Measurements from ENCODE around the gene HIRA. TPM values are rescaled to one million over a fixed set of nuclear protein-coding genes. Genes with fewer than 3 reads are reported as not detected.

HIRA gene
- total and polyA plus RNA-seq, 2 of the 8 experiments (the other 6 are each of a cell fraction or from before 2014, with no cell fraction given): 34.9 to 67.2 TPM

DNA sequence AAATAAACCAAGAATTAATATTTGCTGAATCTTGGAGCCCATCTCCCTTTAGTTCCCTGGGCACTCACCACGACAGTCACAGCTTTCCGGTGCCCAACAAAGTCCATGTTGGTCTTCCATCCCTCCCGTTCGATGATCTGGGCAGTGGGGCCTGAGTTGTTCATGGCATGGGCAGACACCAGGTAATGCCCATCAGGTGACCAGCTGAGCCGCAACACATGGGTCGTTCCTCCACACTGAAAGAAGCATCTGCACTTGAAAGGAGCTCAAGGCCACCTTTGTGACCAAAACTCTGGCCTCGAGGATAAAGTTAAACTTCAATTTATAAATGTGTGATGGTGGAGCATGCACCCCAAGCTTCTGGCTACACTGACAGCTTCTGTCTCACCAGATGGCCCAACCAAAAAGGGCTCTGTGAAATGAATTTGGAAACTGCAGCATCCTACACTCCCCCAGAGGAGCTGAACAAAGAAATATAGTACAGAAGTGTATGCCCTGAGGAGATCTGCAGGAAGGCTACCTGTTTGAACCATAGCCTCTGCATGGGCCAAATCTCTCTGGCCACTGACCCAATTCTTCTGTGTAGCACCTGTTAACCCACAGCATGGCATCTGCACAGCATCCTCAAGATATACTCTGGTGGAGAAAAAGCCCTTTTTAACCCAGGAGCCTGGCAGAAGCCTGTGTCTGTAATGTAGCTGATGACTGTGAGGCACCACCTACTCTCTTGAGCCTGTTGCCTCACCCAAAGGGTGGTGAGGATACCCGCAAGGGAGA lies 37.1 kb downstream of the HIRA start (continued):
- TF ChIP-seq SIRT6 (IDR thresholded peaks at IDR 0.05; ENCODE audit: low read length): no peak
- TF ChIP-seq ATF3 (IDR thresholded peaks at IDR 0.05; ENCODE audit: insufficient read depth, low read depth, low read length): no peak
- no peak for TF ChIP-seq CHD1 (IDR thresholded peaks at IDR 0.05; ENCODE audit: low read depth, low read length)
- TF ChIP-seq RNF2 (IDR thresholded peaks at IDR 0.05; ENCODE audit: borderline replicate concordance, low read depth, low read length, missing control alignments, poor library complexity, severe bottlenecking): no peak
- no peak for TF ChIP-seq TCF12 (IDR thresholded peaks at IDR 0.05; ENCODE audit: low read depth, low read length)
